HepG2 (cell line): ENCODE measurements around the gene CCDC6. TPM values are rescaled to one million over a fixed set of nuclear protein-coding genes. Genes with fewer than 3 reads are reported as not detected.

Experiments used
- ADNP ChIP-seq: sonication (generic); formaldehyde crosslinking; IDR thresholded peaks from 2 replicates; pipeline ENCODE4 v1.4.0; 2020; ENCODE audit warnings: missing genetic modification reagents
- ARHGAP35 ChIP-seq: sonication (generic); formaldehyde crosslinking; IDR thresholded peaks from 2 replicates; pipeline ENCODE4 v1.9.0; 2022; ENCODE audit warnings: mild to moderate bottlenecking, inconsistent platforms, moderate library complexity, missing genetic modification reagents, borderline replicate concordance
- FOXK2 ChIP-seq: fragments of 450-650 bp; IDR thresholded peaks from 2 replicates; pipeline ENCODE4 v1.6.1; 2016
- HMGA1 ChIP-seq: sonication (generic); formaldehyde crosslinking; conservative IDR thresholded peaks from 2 replicates; pipeline ENCODE4 v1.4.0; 2020; ENCODE audit warnings: missing genetic modification reagents
- IKZF1 ChIP-seq: fragments of 450-650 bp; IDR thresholded peaks from 2 replicates; pipeline ENCODE4 v1.7.1; 2016
- KAT8 ChIP-seq: IDR thresholded peaks from 2 replicates; pipeline ENCODE4 v1.6.1; 2016; ENCODE audit warnings: missing genetic modification reagents, missing compliant biosample characterization
- KLF16 ChIP-seq, 2 experiments: sonication (generic) in 1 of 2; formaldehyde crosslinking in 1 of 2; IDR thresholded peaks; 2 replicates each; pipeline versions ENCODE4 v1.6.1 to v1.8.0; 2016 to 2023; ENCODE audit warnings: missing genetic modification reagents in 2 of 2, missing compliant biosample characterization in 1 of 2
- MZF1 ChIP-seq: sonication (generic); formaldehyde crosslinking; IDR thresholded peaks from 2 replicates; pipeline ENCODE4 v1.8.1; 2023; ENCODE audit warnings: mild to moderate bottlenecking, missing genetic modification reagents, borderline replicate concordance
- RARG ChIP-seq: sonication (generic); formaldehyde crosslinking; IDR thresholded peaks from 2 replicates; pipeline ENCODE4 v1.4.0; 2020; ENCODE audit warnings: low read depth, mild to moderate bottlenecking, missing genetic modification reagents
- ZNF3 ChIP-seq: IDR thresholded peaks from 2 replicates; pipeline ENCODE4 v1.7.0; 2017; ENCODE audit warnings: inconsistent platforms
- ZNF510 ChIP-seq: sonication (generic); formaldehyde crosslinking; IDR thresholded peaks from 2 replicates; pipeline ENCODE4 v1.4.0; 2020; ENCODE audit warnings: low read depth, mild to moderate bottlenecking, missing genetic modification reagents
- ZNF891 ChIP-seq: sonication (generic); formaldehyde crosslinking; IDR thresholded peaks from 2 replicates; pipeline ENCODE4 v1.5.0; 2020; ENCODE audit warnings: mild to moderate bottlenecking, missing genetic modification reagents
- polyA plus RNA-seq, 8 experiments: library from polyadenylated mRNA; depleted of rRNA in 3 of 8; stranded (reverse) in 7 of 8; unstranded in 1 of 8; fragments of >200 nt; fragmentation: Illumina TruSeq in 4 of 8; extraction: Trizol in 4 of 8; gene quantifications; 2 replicates each; pipeline versions ENCODE4 v1.2.1 to v1.2.3, GENCODE V29; 2011 to 2016; ENCODE audit warnings: low read depth in 4 of 8, missing spikeins in 1 of 8, mixed read lengths in 1 of 8; ENCODE audit not compliant: insufficient read depth in 1 of 8
- total RNA-seq, 5 experiments: library from RNA; depleted of rRNA; stranded (reverse); fragments of >200 nt; fragmentation: Illumina TruSeq; extraction: Trizol; gene quantifications; 2 replicates each; pipeline ENCODE4 v1.2.3, GENCODE V29; 2016; ENCODE audit warnings: low read depth in 1 of 5
- TF ChIP-seq, protein P1 (sequence below): sonication (generic); formaldehyde crosslinking; IDR thresholded peaks from 2 replicates; pipeline ENCODE4 v1.4.0; 2020; ENCODE audit warnings: missing genetic modification reagents
- TF ChIP-seq, protein P2 (sequence below): sonication (generic); formaldehyde crosslinking; IDR thresholded peaks from 2 replicates; pipeline ENCODE4 v1.8.0; 2022; ENCODE audit warnings: missing genetic modification reagents, mild to moderate bottlenecking, moderate library complexity, borderline replicate concordance
- TF ChIP-seq, protein P3 (sequence below): sonication (generic); formaldehyde crosslinking; conservative IDR thresholded peaks from 2 replicates; pipeline ENCODE4 v1.4.0; 2020; ENCODE audit warnings: missing genetic modification reagents
- TF ChIP-seq, protein P4 (sequence below): sonication (generic); formaldehyde crosslinking; IDR thresholded peaks from 2 replicates; pipeline ENCODE4 v1.4.0; 2020; ENCODE audit warnings: missing genetic modification reagents, borderline replicate concordance
- TF ChIP-seq, protein P5 (sequence below): sonication (generic); formaldehyde crosslinking; IDR thresholded peaks from 2 replicates; pipeline ENCODE4 v1.9.0; 2021; ENCODE audit warnings: missing genetic modification reagents, borderline replicate concordance

Gene CCDC6
- total and polyA plus RNA-seq, 2 of the 13 experiments (the other 11 are each of a cell fraction or from before 2014, with no cell fraction given): 17.9 to 18.3 TPM

DNA sequence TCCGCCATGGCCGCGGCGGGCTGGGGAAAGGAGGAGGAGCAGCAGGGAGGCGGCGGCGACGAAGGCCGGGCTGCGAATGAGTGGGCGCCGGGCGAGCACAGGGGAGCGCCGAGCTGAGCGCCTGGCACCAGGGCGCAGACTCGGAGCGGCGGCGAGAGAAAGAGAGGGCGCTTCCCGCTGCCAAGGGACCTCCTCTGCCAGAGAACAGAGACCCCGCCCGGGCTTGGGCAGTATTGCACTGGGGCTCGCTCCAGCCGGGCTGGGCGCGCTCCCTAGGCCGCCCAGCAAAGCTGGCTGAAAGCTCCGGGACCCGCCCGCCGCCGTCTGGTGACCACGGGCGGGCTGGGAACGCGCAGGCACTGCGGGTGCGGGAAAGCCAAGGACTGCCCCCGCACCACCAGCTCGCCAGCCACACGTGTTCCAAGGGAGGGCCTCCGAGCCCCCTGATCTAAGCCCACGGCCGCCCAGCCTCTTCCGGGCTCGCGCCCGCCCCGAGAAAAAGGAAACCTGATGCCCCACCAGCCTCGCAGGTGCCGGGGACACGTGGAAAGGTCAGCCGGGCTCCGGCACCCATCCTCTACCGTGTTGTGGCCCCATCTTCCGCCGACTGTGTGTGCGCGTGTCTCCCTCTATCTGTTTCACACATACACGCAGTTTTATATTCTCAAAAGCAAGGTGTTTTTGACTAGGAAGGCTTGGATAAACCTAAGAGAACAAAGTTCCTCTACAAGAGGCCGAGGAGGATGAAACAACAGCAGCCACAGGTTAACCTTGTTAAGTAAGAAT lies at the start of gene CCDC6 (continued):
- TF ChIP-seq, protein P1, sequence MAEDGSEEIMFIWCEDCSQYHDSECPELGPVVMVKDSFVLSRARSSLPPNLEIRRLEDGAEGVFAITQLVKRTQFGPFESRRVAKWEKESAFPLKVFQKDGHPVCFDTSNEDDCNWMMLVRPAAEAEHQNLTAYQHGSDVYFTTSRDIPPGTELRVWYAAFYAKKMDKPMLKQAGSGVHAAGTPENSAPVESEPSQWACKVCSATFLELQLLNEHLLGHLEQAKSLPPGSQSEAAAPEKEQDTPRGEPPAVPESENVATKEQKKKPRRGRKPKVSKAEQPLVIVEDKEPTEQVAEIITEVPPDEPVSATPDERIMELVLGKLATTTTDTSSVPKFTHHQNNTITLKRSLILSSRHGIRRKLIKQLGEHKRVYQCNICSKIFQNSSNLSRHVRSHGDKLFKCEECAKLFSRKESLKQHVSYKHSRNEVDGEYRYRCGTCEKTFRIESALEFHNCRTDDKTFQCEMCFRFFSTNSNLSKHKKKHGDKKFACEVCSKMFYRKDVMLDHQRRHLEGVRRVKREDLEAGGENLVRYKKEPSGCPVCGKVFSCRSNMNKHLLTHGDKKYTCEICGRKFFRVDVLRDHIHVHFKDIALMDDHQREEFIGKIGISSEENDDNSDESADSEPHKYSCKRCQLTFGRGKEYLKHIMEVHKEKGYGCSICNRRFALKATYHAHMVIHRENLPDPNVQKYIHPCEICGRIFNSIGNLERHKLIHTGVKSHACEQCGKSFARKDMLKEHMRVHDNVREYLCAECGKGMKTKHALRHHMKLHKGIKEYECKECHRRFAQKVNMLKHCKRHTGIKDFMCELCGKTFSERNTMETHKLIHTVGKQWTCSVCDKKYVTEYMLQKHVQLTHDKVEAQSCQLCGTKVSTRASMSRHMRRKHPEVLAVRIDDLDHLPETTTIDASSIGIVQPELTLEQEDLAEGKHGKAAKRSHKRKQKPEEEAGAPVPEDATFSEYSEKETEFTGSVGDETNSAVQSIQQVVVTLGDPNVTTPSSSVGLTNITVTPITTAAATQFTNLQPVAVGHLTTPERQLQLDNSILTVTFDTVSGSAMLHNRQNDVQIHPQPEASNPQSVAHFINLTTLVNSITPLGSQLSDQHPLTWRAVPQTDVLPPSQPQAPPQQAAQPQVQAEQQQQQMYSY (CRISPR knock-in tag): no peak; the same call in none of the 2 replicates
- TF ChIP-seq MZF1 (CRISPR knock-in tag) (no peak), RARG (no peak), FOXK2 (no peak), ZNF3 (CRISPR knock-in tag) (no peak), ARHGAP35 (CRISPR knock-in tag) (peak; percentile 46; the same call in 1 of the 2 replicates), IKZF1 (no peak), ZNF891 (no peak; the same call in 1 of the 2 replicates), ZNF510 (peak; percentile 74; the same call in 1 of the 2 replicates), HMGA1 (CRISPR knock-in tag) (no peak), KAT8 (peak; percentile 78), ADNP (CRISPR knock-in tag) (no peak), KLF16 (CRISPR knock-in tag; IDR thresholded peaks at IDR 0.05) (peak in 1 of 2 experiments; percentile 91; a peak in 2 of 4 replicates)
- TF ChIP-seq, protein P2, sequence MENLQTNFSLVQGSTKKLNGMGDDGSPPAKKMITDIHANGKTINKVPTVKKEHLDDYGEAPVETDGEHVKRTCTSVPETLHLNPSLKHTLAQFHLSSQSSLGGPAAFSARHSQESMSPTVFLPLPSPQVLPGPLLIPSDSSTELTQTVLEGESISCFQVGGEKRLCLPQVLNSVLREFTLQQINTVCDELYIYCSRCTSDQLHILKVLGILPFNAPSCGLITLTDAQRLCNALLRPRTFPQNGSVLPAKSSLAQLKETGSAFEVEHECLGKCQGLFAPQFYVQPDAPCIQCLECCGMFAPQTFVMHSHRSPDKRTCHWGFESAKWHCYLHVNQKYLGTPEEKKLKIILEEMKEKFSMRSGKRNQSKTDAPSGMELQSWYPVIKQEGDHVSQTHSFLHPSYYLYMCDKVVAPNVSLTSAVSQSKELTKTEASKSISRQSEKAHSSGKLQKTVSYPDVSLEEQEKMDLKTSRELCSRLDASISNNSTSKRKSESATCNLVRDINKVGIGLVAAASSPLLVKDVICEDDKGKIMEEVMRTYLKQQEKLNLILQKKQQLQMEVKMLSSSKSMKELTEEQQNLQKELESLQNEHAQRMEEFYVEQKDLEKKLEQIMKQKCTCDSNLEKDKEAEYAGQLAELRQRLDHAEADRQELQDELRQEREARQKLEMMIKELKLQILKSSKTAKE (CRISPR knock-in tag): no peak
- TF ChIP-seq, protein P3, sequence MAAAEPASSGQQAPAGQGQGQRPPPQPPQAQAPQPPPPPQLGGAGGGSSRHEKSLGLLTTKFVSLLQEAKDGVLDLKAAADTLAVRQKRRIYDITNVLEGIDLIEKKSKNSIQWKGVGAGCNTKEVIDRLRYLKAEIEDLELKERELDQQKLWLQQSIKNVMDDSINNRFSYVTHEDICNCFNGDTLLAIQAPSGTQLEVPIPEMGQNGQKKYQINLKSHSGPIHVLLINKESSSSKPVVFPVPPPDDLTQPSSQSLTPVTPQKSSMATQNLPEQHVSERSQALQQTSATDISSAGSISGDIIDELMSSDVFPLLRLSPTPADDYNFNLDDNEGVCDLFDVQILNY (CRISPR knock-in tag): 0 out of 2 replicates have a peak, but pooled peaks have one; percentile 26
- TF ChIP-seq, protein P4, sequence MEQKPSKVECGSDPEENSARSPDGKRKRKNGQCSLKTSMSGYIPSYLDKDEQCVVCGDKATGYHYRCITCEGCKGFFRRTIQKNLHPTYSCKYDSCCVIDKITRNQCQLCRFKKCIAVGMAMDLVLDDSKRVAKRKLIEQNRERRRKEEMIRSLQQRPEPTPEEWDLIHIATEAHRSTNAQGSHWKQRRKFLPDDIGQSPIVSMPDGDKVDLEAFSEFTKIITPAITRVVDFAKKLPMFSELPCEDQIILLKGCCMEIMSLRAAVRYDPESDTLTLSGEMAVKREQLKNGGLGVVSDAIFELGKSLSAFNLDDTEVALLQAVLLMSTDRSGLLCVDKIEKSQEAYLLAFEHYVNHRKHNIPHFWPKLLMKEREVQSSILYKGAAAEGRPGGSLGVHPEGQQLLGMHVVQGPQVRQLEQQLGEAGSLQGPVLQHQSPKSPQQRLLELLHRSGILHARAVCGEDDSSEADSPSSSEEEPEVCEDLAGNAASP (CRISPR knock-in tag): peak; percentile 15; the same call in 1 of the 2 replicates
- TF ChIP-seq, protein P5, sequence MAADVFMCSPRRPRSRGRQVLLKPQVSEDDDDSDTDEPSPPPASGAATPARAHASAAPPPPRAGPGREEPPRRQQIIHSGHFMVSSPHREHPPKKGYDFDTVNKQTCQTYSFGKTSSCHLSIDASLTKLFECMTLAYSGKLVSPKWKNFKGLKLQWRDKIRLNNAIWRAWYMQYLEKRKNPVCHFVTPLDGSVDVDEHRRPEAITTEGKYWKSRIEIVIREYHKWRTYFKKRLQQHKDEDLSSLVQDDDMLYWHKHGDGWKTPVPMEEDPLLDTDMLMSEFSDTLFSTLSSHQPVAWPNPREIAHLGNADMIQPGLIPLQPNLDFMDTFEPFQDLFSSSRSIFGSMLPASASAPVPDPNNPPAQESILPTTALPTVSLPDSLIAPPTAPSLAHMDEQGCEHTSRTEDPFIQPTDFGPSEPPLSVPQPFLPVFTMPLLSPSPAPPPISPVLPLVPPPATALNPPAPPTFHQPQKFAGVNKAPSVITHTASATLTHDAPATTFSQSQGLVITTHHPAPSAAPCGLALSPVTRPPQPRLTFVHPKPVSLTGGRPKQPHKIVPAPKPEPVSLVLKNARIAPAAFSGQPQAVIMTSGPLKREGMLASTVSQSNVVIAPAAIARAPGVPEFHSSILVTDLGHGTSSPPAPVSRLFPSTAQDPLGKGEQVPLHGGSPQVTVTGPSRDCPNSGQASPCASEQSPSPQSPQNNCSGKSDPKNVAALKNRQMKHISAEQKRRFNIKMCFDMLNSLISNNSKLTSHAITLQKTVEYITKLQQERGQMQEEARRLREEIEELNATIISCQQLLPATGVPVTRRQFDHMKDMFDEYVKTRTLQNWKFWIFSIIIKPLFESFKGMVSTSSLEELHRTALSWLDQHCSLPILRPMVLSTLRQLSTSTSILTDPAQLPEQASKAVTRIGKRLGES (CRISPR knock-in tag): no peak
